Loucy (cell line): Measurements from ENCODE around the gene GPM6B.
A peak's percentile ranks its signal among the peaks of the same experiment; 100 is the strongest.

Experiments used
- H2AFZ ChIP-seq: fragments of 200-600 bp; sonication (generic); 2 replicates; pipeline ENCODE4 v1.6.0; 2016; ENCODE audit warnings: antibody characterized with exemption, mild to moderate bottlenecking, low read length, moderate library complexity
- H3F3A ChIP-seq: fragments of 200-600 bp; 2 replicates; pipeline ENCODE4 v1.6.0; 2016; ENCODE audit warnings: antibody characterized with exemption, low read depth, mild to moderate bottlenecking
- H3K27me3 ChIP-seq: fragments of 200-600 bp; sonication (generic); 2 replicates; pipeline ENCODE4 v1.6.1; 2014; ENCODE audit warnings: low read length, mild to moderate bottlenecking; ENCODE audit not compliant: insufficient read depth, poor library complexity, severe bottlenecking
- H3K36me3 ChIP-seq: fragments of 200-600 bp; sonication (generic); 2 replicates; pipeline ENCODE4 v1.6.1; 2016; ENCODE audit warnings: low read length; ENCODE audit not compliant: insufficient read depth
- H3K4me1 ChIP-seq: fragments of 200-600 bp; sonication (generic); 2 replicates; pipeline ENCODE4 v1.5.1; 2014; ENCODE audit warnings: low read length, mild to moderate bottlenecking; ENCODE audit not compliant: insufficient read depth, poor library complexity, severe bottlenecking
- H3K4me2 ChIP-seq: fragments of 200-600 bp; sonication (generic); 2 replicates; pipeline ENCODE4 v1.6.0; 2014; ENCODE audit warnings: antibody characterized with exemption, low read length, low read depth, mild to moderate bottlenecking; ENCODE audit not compliant: poor library complexity, severe bottlenecking
- H3K4me3 ChIP-seq: fragments of 200-600 bp; sonication (generic); 2 replicates; pipeline ENCODE4 v1.5.1; 2014; ENCODE audit warnings: low read length, mild to moderate bottlenecking, mixed read lengths; ENCODE audit not compliant: poor library complexity, severe bottlenecking
- H3K79me2 ChIP-seq: fragments of 200-600 bp; sonication (generic); 2 replicates; pipeline ENCODE4 v1.6.1; 2014; ENCODE audit warnings: low read length; ENCODE audit not compliant: insufficient read depth
- H3K9ac ChIP-seq: fragments of 200-600 bp; sonication (generic); 2 replicates; pipeline ENCODE4 v1.6.0; 2014; ENCODE audit warnings: mild to moderate bottlenecking, low read depth, low read length, moderate library complexity; ENCODE audit not compliant: poor library complexity, severe bottlenecking
- H3K9me2 ChIP-seq: fragments of 200-600 bp; sonication (generic); replicated peaks from 2 replicates; pipeline ENCODE4 v1.6.1; 2016; ENCODE audit warnings: low read depth, low read length, mixed read lengths
- H3K9me3 ChIP-seq: fragments of 200-600 bp; sonication (generic); 2 replicates; pipeline ENCODE4 v1.6.1; 2014; ENCODE audit warnings: mild to moderate bottlenecking, antibody characterized with exemption, low read length, low read depth; ENCODE audit not compliant: insufficient read depth
- H4K20me1 ChIP-seq: fragments of 200-600 bp; sonication (generic); 2 replicates; pipeline ENCODE4 v1.6.0; 2014; ENCODE audit warnings: antibody characterized with exemption, low read length, mild to moderate bottlenecking; ENCODE audit not compliant: insufficient read depth, poor library complexity, severe bottlenecking
- EZH2phosphoT487 ChIP-seq: fragments of 200-600 bp; IDR thresholded peaks from 2 replicates; pipeline ENCODE4 v1.6.1; 2018; ENCODE audit warnings: antibody characterized with exemption, mild to moderate bottlenecking, moderate library complexity, borderline replicate concordance
- TF ChIP-seq, protein P1 (sequence below): fragments of 200-600 bp; sonication (generic); conservative IDR thresholded peaks from 2 replicates; pipeline ENCODE4 v1.5.1; 2014; ENCODE audit warnings: mild to moderate bottlenecking, antibody characterized with exemption, low read length

Gene GPM6B

DNA sequence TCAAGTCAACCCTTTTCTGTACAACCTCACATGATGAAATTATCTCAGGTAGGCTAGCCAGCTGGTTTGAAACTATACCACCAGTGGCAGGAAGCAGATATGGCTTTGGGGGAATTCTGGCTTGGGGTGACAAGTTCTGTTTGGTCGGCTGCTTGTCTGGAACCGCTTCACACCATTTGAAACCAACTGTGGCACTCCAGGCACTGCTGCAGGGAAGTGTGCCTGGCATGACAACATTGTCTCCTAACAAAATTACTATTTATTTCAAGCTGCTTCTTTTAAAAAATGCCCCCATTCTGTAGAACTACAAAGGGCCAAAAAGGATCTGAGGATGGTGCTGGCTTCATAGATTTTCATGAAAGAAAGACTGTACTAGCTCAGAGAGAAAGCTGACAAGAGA, 37.1 kb upstream of the GPM6B start:
- H3K27me3 ChIP-seq = no peaks in the 10 kb centered on the region
- H2AFZ ChIP-seq = no peak overlapping the region
- no peaks in the 10 kb centered on the region for H3K9me2 ChIP-seq
- H4K20me1 ChIP-seq = no peaks in the 10 kb centered on the region
- no peaks in the 10 kb centered on the region for H3K79me2 ChIP-seq
- no peaks in the 10 kb centered on the region for H3K9me3 ChIP-seq
- H3K4me1 ChIP-seq = no peaks in the 10 kb centered on the region
- no peaks in the 10 kb centered on the region for H3F3A ChIP-seq
- no peak overlapping the region for H3K4me2 ChIP-seq
- no peak overlapping the region for H3K4me3 ChIP-seq
- H3K36me3 ChIP-seq = no peaks in the 10 kb centered on the region
- TF ChIP-seq EZH2phosphoT487 = no peak
- TF ChIP-seq, protein P1, sequence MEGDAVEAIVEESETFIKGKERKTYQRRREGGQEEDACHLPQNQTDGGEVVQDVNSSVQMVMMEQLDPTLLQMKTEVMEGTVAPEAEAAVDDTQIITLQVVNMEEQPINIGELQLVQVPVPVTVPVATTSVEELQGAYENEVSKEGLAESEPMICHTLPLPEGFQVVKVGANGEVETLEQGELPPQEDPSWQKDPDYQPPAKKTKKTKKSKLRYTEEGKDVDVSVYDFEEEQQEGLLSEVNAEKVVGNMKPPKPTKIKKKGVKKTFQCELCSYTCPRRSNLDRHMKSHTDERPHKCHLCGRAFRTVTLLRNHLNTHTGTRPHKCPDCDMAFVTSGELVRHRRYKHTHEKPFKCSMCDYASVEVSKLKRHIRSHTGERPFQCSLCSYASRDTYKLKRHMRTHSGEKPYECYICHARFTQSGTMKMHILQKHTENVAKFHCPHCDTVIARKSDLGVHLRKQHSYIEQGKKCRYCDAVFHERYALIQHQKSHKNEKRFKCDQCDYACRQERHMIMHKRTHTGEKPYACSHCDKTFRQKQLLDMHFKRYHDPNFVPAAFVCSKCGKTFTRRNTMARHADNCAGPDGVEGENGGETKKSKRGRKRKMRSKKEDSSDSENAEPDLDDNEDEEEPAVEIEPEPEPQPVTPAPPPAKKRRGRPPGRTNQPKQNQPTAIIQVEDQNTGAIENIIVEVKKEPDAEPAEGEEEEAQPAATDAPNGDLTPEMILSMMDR = no peak
- no peak overlapping the region for H3K9ac ChIP-seq

DNA sequence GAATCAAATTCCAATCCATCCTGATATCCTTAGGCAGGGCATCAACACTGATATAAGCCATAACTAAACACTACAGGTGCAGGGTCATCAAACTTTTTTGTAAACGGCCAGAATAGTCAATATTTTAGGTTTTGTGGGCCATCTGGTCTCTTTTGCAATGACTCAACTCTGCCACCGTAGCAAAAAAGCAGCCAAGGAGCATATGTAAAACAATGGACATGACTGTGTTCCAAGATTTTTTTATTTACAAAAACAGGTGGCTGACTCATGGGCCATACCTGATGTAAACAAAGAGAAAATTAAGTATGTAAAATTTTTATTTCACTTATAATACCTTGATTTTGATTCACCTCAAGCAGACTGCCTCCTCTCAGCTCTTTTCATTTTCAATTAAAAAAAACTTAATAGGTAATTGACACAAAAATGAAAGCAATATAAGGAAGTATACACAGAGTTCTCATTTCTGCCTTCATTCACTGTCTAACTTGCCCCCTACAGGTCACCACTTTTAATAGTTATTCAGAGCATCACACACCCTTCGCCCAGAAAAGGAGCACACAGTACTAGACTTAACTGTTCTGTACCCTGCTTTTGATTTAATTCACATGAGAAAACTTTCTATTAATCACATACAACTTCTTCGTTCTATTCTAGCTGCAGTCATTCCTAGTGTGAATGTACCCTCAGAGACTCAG, 35.3 kb upstream of the GPM6B start:
- no peaks in the 10 kb centered on the region for H3K9me3 ChIP-seq
- no peaks in the 10 kb centered on the region for H3F3A ChIP-seq
- H3K4me3 ChIP-seq = no peak overlapping the region
- no peaks in the 10 kb centered on the region for H3K27me3 ChIP-seq
- 0 out of 2 replicates have a peak overlapping the region, but pooled peaks have one; percentile 43 for H2AFZ ChIP-seq
- no peak overlapping the region for H3K4me2 ChIP-seq
- TF ChIP-seq, protein P1 = peak; percentile 24; the same call in 1 of the 2 replicates
- no peak for TF ChIP-seq EZH2phosphoT487
- H3K9me2 ChIP-seq = no peaks in the 10 kb centered on the region
- H3K4me1 ChIP-seq = no peaks in the 10 kb centered on the region
- H4K20me1 ChIP-seq = no peaks in the 10 kb centered on the region
- no peaks in the 10 kb centered on the region for H3K79me2 ChIP-seq
- H3K36me3 ChIP-seq = no peaks in the 10 kb centered on the region
- H3K9ac ChIP-seq = no peak overlapping the region

DNA sequence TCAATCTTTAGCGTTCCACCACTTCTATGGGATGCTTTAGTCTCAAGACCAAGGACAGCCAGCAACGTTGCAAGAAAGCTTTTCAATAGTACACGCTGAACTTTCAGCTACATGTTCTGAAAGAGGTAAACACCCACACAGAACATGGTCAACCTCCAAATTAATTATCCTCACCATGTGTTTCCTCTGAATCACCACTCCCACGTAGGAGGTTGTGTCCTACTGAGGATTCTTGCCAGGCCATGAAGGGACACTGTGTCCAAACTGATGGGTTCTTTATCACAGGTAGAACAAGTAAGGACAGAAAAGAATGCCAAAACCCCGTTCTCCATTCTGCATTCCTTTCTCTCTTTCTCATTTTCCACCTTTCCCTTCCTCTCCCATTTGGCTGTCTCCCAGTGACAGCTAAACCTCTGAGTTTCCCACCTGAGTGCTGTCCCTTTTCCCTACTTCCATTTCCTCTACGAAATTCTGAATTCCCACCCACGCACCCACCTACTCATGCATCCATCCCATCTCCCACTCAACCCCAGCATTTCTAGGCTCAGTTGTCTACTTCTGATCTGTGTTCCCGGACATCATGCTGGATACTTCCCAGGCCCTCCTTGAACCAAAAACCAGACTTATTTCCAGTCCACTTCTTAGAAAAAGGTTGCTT, 29.0 kb upstream of the GPM6B start:
- Histone ChIP-seq H3K79me2 (no peaks in the 10 kb centered on the region), H3K9ac (no peak overlapping the region), H4K20me1 (no peaks in the 10 kb centered on the region), H3K27me3 (no peaks in the 10 kb centered on the region), H3F3A (no peaks in the 10 kb centered on the region), H3K9me2 (no peaks in the 10 kb centered on the region), H2AFZ (no peak overlapping the region), H3K36me3 (no peaks in the 10 kb centered on the region), H3K4me1 (no peaks in the 10 kb centered on the region), H3K9me3 (no peaks in the 10 kb centered on the region), H3K4me2 (no peak overlapping the region), H3K4me3 (no peak overlapping the region)
- TF ChIP-seq, protein P1 = no peak
- no peak for TF ChIP-seq EZH2phosphoT487
